ENCODE data around the gene HOXD13. TPM values are rescaled to one million over a fixed set of nuclear protein-coding genes. Genes with fewer than 3 reads are reported as not detected.
A peak's percentile ranks its signal among the peaks of the same experiment; 100 is the strongest.

The HOXD13 gene
- total and polyA plus RNA-seq, 2 of the 13 experiments (the other 11 are each of a cell fraction or from before 2014, with no cell fraction given), result not detected

- TF ChIP-seq ZBTB40 (IDR thresholded peaks at IDR 0.05) (no peak), ZBTB40 (CRISPR knock-in tag; IDR thresholded peaks at IDR 0.05) (peak; percentile 70), ATF7-NPFF (CRISPR knock-in tag; IDR thresholded peaks at IDR 0.05; ENCODE audit: low read depth) (peak; percentile 81), ZNF879 (CRISPR knock-in tag; IDR thresholded peaks at IDR 0.05) (0 out of 2 replicates have a peak, but pooled peaks have one; percentile 81), SRSF9 (IDR thresholded peaks at IDR 0.05; ENCODE audit: borderline replicate concordance, insufficient read depth, low read depth, low read length, poor library complexity, severe bottlenecking) (no peak), ZNF674 (CRISPR knock-in tag; IDR thresholded peaks at IDR 0.05; ENCODE audit: low read depth) (peak; percentile 75; the same call in 1 of the 2 replicates), ARHGAP35 (CRISPR knock-in tag; IDR thresholded peaks at IDR 0.05; ENCODE audit: borderline replicate concordance) (peak; percentile 88; the same call in 1 of the 2 replicates), ZNF589 (CRISPR knock-in tag; conservative IDR thresholded peaks at IDR 0.05) (no peak), SOX5 (CRISPR knock-in tag; IDR thresholded peaks at IDR 0.05; ENCODE audit: borderline replicate concordance) (peak; percentile 20; the same call in 1 of the 2 replicates), YEATS4 (CRISPR knock-in tag; IDR thresholded peaks at IDR 0.05; ENCODE audit: borderline replicate concordance) (no peak; the same call in 1 of the 2 replicates), E2F5 (CRISPR knock-in tag; conservative IDR thresholded peaks at IDR 0.05) (peak; percentile 86; the same call in 1 of the 2 replicates)
- TF ChIP-seq, protein P1, sequence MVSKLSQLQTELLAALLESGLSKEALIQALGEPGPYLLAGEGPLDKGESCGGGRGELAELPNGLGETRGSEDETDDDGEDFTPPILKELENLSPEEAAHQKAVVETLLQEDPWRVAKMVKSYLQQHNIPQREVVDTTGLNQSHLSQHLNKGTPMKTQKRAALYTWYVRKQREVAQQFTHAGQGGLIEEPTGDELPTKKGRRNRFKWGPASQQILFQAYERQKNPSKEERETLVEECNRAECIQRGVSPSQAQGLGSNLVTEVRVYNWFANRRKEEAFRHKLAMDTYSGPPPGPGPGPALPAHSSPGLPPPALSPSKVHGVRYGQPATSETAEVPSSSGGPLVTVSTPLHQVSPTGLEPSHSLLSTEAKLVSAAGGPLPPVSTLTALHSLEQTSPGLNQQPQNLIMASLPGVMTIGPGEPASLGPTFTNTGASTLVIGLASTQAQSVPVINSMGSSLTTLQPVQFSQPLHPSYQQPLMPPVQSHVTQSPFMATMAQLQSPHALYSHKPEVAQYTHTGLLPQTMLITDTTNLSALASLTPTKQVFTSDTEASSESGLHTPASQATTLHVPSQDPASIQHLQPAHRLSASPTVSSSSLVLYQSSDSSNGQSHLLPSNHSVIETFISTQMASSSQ (IDR thresholded peaks at IDR 0.05; ENCODE audit: low read depth), result no peak
- TF ChIP-seq, protein P1 (CRISPR knock-in tag; IDR thresholded peaks at IDR 0.05; ENCODE audit: borderline replicate concordance), result peak; percentile 80
These were observed 48.2 kb downstream of the HOXD13 start (continued) for GRCh38 chr2:176140513-176141317.

Measured in HepG2 (cell line).